DMS 273 (cell line): ENCODE measurements around the gene SFTPA2.
"Not testable (repeated sequence)": the region's sequence is repeated elsewhere in the genome, so short reads cannot be mapped to it uniquely, and the experiment has no call there.

Source experiments
- DNase-seq: peaks from one replicate; lab custom pipeline; 2025; ENCODE audit not compliant: unreplicated experiment; lab: John Stamatoyannopoulos, UW

The SFTPA2 gene

DNA sequence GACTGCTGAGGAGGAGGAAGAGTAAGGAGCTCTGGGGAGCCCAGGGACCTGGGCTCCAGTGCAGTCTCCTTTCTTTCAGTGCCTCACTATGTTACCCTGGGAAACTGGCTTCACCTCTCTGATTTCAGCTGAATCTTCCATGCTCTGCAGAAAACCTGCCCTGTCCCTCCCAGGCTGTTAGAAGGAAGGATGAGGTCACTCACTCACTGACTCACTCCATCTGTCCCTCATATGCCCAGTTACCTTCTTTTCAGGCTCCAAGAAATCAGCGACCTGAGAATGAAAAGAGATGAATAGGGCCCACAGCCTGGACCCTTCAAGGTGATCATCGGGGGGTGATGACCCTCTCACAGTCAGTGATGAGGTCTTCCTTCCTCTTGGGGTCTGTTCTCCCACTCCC lies 481 bp downstream of the SFTPA2 start:
- peak; percentile 53 for DNase-seq

DNA sequence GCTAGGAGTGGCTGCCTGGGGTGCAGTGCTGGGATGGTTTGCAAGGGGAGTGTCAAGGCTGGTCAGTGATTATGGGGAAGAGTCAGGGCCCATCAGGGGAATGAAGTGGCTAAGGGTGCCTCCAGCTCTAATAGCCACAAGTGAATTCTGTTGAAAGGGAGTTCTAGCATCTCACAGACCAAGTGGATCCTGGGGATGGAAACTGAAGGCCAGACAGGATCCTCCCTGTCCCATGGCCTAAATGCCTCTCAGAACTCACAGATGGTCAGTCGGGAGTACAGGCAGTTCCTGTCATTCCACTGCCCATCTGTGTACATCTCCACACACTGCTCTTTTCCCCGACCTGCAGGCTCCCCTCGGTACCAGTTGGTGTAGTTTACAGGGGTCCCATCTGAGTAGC lies 3.2 kb downstream of the SFTPA2 start:
- DNase-seq, result not testable (repeated sequence)

DNA sequence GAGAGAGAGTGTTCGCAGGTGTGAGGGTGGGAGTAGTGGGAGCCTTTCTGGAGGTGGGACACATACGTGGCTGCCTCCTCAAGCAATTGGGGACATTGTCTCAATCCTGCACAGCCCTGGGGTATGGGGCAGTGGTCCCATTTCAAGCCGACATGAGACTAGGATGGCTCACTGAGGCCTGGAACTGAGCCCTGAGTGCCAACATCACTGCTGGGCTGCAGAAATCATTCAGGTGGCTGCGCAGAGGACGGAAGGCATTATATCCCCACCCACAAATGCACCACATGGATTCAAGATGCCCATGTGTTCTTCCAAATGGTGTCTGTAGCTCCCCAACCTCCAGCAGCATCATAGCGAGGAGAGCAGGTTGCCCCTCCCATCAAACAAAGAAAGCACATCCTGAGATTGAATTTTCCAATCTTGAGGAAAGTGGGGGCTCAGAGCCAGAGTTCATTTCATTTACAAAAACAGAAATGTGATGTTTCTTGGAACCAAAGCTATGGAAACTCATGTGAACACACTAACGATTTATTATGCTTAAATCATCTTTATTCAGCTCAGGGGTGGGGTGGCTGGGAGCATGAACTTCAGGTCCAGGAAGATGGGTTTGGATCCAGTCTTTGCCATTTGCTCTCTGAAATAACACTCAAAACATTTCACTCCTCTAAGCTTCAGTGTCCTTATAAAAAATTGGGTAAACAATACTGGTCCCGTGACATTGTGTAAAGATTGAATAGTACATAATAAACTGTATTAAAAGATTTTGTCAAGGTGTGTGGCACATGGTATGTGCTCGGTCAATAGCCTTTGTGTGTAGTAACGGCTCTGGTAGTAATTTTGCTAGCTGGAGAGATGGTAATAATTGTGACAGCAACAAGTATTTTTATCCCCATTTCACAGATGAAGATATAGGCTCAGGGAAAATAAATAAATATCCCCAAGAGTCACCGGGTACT lies 4.6 kb downstream of the SFTPA2 start:
- no peak for DNase-seq

DNA sequence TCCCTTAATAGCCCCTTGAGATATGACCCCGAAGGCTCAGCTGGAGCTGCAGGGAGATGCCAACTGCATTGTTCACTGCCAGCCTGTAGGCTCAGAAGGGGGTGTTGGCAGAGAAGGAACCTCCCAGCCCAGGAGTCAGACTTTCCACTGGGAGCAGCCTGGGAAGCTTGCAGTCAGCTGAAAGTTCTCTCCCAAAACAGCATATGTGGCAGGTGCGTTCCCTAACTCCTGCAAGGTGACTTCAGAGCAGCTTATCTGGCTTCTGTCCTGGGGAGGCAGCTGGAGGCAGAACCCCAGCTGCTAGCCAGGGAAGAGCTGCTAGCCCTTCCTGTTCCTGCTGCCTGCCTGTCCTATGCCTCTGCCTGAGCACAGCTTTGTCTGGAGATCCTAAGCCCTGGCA lies 8.1 kb downstream of the SFTPA2 start:
- peak; percentile 25 for DNase-seq

DNA sequence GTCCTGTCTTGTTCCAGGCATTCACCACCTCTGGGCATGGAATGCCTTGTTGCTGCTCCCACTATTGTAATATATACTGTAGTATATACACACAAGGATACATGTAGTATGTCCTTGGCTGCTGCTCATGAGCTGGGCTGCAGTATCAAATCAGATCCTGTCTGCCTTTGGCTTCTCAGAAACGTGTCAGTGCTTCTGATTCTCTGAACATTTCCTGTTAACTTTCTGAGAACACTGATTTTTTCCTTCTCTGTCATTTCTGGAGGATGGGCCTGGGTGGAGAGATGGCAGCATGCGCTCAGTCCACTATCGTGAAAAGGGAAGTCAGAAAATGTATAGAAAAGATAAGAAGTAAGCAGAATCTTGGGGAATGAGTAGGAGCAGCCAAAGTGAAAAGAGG lies 12.2 kb downstream of the SFTPA2 start:
- DNase-seq, result no peak

DNA sequence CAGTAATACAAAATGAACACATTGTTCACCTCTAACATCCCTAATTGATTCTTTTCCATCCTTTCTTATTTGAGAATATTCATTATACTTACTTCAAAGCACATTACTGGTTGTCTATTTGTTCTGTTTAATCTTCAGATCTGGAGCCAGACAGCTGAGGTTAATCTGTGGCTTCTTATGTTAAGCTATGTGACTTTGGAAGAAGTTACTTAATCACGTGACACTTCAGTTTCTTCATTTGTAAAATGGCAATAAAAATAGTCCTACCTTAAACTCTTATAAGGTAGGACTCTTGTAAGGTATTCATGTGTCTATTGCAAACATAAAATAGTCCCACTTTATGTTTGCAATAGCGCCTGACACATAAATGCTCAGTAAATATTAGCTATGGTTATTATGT lies 13.1 kb downstream of the SFTPA2 start:
- DNase-seq, result not testable (repeated sequence)

DNA sequence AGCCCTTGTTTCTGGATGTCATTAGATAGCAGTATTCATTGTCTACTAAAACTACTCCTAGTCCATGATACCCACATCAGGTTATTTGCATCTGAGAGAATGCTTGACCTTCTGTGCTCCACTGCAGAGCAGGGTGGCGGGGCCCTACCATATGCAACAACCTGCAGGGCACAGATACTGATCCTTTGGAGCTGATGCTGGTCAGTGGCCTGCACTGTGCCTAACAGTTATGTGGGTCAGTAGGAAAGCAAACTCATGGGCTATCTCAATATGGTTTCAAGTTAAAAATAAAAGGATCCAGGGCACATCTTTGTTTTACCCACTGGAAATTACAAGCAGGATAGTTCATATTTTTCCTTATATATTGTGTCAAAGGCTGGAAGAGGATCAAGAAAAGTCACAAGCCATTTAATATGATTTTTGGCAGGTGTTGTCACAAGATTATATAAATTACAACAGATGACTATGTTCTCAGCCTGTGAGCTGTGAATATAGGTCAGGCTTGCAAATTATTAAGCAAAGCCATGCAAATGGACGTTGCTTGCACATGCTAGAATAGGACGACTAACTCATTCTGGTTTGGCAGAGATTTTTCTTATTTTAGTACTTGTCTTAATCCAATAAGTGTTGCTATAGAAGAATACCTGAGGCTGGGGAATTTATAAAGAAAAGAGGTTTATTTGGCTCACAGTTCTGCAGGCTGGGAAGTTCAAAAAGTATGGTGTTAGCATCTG lies 15.1 kb downstream of the SFTPA2 start:
- not testable (repeated sequence) for DNase-seq

DNA sequence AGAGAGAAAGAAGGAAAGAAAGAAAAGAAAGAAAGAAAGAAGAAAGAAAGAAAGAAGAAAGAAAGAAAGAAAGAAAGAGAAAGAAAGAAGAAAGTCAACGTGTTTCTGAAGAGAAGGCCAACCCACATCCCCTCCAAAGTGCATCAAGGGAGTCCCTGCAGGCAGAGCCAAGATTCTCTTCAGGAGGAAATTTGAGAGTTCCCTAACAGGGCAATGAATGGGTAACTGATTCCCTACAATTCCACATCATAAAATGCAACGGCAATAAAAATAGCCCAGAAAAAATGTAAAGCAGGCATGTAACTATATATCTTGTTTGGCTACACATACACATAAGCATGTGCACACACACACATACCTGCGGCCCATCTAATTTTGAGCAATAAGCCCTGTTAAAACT lies 15.8 kb downstream of the SFTPA2 start:
- DNase-seq, result not testable (repeated sequence)

DNA sequence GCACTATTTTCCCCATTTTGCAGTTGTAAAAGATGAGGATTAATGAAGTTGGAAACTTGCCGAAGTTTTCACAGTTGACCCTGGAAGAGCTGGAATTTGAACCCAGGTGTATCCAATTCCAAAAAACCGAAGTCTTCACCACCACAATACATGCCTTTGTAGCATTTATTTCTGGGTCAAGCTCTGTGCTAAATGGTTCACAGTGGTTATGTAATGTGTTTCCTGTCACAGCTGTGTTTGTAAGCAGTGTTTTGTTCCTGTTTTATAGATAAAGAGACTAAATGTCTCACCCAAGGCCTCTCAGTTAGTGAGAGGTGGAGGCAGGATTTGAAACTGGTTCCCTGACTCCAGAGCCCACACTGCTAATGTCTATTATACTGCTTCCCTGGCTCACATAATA lies 17.6 kb downstream of the SFTPA2 start:
- no peak for DNase-seq

DNA sequence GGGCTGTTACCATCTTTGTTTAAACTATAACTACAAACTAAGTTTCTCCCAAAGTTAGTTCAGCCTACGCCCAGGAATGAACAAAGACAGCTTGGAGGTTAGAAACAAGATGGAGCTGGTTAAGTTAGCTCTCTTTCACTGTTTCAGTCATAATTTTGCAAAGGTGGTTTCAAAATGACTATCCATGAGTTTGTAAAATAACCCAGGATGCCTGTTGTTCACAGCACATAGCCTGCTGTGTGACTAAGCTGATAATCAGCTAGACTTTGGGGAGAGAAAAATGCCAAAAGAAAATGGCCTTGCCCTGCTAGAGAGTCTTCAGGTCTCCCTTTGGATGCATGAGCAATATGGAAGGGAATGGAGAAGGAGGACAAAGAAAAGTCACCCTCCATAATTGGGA lies 19.3 kb downstream of the SFTPA2 start:
- DNase-seq, result not testable (repeated sequence)

DNA sequence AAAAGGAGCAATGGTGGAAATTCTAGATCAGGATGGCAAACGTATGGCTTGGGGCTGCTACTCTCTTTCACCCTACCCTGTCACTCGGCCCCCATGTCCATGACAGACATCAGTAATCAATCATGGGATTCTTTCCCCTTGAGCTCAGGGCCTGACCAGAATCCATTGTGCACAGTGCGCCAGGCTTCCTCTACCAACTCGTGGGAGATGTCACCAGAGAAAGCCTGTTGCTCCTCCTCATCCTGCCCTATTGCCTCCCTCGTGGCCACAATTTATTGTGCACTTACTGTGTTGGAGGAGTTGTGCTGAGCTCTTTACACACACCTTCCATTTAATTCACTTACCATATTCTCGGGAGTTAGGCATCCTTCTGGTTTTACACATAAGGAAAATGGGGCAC lies 21.9 kb downstream of the SFTPA2 start:
- not testable (repeated sequence) for DNase-seq

DNA sequence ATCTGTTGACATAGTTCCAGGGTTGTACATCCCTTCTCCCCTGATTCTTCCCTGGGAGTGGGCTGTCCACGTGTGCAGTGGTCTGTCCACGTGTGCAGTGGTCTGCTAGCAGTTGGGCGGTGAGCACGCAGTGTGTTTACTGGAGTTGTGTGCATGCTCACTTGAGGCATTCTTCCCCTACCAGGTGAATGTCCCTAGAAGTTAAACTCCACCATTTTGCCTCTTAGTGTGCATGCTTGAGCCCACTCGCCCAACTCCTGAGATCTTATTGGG lies 26.4 kb downstream of the SFTPA2 start:
- not testable (repeated sequence) for DNase-seq

DNA sequence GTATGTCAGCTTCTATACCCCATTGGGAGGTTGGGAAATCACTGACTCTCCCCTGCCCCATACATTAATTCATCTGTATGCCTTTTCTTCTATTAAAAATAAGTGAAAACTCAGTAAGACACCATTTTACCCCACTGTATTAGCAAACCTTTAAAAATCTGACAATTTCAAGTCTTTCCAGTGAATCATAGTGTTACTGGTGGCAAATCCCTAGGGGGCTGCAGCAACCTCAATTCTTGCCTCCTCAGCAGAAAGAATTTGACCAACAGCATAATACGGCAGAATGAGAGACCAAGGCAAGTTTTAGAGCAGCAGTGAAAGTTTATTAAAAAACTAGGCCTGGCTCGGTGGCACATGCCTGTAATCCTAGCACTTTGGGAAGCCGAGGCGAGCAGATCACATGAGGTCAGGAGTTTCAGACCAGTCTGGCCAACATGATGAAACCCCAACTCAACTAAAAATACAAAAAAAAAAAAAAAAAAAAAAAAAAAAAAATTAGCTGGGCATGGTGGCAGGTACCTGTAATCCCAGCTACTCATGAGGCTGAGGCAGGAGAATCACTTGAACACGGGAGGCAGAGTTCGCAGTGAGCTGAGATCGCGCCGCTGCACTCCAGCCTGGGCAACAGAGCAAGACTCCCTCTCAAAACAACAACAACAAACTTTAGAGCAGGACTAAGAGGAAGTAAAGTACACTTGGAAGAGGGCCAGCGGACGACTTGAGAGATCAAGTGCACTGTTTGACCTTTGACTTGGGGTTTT lies 26.9 kb downstream of the SFTPA2 start:
- not testable (repeated sequence) for DNase-seq

DNA sequence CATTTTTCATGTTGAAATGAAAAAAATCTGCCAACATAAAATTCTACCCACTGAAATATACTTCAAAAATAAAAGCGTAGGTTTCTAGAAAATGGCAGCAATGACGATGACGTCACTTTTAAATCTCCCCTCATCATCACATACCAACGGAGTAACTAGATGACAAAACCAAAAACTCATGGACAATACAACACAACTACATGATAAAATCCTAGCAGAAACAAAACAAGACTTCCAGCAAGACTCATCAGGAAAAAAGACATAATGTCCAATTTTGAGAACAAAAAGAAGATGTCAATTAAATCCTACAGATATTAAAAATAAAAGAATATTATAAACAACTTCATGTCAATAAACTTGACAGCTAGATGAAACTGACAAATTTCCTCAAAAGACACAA lies 31.9 kb downstream of the SFTPA2 start:
- DNase-seq, result not testable (repeated sequence)

DNA sequence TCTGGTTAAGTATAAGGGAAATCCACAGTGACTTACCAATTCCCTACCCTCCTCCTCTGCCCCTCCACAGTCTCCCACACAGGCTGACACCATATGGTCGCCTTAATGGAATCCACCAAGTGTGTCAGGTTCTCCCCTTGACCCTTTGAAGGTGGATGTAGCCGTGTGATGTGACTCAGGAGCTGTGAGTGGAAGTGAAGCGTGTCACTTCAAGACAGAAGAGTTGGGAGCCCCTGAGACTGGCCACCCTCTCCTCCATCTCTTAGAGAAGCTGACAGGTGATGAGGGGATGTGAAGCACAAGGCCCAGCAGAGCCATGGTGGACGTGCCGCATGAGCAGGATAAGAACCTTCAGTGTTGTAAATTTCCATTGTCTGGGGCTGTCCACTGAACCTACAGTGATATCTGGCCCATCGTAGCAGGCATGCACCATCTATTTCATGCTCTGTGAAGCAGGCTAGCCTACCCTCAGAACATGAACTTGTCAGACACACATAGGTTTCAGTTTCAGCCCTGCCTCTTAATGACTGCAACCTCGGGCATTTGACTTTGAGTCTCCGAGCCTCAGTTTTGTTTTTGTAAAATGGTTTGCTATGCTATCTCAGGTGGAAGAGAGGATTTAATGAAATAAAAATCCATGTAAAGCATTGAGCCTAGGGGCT lies 35.0 kb downstream of the SFTPA2 start:
- DNase-seq, result peak; percentile 26

DNA sequence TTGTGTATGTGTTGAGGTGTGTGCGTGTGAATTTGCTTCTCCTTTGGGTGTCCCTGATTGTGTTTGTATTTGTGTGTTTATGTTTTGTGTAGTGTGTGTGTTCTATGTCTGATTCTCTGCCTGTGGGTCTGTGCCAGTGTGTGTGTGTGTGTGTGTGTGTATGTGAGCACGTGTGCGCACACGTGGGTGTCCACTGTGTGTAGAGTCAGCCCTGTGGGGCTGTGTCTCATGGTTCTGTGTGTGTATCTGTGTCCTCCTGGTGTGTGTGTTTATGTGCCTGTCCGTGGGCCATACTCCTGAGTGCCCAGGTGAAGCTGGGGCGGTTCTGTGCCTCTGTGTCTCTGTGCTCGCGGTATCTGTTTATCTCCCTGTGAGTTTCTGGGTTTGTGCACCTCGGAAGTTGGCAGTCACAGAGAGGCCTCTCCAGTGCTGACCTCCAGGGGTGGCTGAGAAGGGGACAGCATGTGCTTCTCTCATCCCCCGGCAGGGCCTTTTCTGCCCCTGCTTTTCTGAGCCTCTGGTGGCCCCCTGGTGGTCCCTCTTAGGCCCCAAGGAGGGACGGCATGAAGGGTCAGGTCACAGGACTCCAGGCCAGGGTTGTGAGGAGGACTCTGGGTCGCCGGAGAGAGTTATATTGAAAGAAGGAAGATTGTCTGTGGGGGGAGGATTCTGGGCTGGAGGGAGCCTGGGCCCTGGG lies 36.9 kb downstream of the SFTPA2 start:
- DNase-seq, result not testable (repeated sequence)

DNA sequence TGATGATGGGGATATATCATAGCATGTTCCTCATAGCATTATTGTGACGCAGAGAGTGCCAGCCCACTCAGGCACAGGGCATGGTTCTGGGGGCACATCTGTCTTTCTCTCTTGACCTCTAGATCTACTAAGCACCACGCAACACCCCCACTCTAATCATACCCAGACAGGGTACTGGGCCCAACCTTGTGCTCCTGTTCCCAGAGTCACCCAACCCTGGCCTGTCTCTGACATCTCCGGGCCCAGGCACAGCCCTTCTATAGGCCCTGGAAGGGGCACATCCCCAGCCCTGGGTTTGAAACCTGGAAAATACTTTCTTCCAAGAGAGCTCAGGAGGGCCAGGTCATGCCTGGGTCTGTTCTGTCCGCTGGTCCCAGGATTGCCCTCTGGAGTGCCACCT lies 37.7 kb downstream of the SFTPA2 start:
- not testable (repeated sequence) for DNase-seq

DNA sequence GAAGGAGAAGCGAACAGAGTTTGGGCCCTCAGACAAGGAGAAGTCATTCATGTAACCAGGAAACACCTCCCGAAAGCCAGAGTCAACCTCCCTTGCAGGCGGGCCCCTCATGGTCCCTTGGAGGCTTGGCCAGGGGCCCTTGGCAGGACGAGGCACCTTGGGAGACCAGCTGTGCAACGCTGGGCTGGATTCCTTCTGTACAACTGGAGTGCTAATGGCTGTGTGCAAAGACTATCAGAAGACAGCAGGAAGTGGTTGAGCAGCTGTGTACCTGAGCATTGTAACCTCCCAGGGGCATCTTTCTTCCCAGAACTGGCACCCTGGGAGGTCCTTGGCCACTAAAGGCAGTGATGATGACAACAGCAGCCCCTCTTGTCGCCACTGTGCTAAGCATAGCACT lies 38.5 kb downstream of the SFTPA2 start:
- not testable (repeated sequence) for DNase-seq

DNA sequence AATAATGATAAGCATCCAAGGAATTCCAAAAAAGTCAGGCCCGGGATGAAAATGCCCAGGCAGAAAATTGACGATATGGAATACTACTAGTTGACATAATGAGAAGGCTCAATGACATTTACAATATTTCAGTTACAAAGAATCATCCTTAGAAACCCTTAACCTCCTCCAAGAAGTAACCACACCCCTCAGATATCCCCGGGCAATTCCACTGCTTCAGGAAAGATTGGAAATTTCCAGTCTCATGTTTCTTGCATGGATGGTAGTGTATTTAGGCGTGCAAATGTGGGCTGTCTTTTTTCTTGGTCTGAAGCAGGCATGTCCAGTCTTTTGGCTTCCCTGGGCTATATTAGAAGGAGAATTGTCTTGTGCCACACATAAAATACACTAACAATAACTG lies 42.6 kb downstream of the SFTPA2 start:
- not testable (repeated sequence) for DNase-seq

DNA sequence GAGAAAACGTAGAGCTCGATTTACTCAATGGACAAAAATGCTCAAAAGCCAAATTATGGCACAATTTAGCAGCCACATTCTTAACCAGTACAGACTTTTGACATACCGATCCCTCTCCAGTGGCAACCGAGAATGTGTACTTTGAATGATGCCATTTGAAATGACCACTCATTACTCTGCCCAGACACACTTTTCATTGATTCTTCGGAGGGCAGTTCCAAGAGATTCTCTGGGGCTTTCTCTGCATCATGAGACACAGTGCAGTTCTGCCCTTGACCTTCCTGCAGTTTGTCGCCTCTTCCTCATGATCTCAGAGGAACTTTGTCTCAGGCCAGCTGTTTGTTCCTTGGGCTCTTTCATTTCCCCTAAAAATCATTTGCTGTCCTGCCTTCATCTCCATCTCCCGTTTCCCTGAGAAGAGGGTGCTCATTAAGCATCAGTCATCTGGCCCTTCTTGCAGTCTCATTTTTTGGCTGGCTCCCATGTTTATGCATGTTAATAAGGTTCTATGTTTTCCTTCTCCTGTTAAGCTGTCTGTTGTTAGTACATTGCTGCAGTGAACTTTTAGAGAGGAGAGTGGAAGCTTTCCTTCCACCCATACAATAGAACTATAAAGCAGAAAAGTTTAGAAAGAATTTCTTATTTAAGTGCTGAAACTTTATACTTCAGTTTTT lies 43.5 kb downstream of the SFTPA2 start:
- DNase-seq, result peak; percentile 68
